ENCODE measurements around the gene NHERF1. TPM values are rescaled to one million over a fixed set of nuclear protein-coding genes. Genes with fewer than 3 reads are reported as not detected.

The NHERF1 gene
- polyA plus RNA-seq, 5 donors = 37.9 to 74.9 (median 44.8) TPM

DNA sequence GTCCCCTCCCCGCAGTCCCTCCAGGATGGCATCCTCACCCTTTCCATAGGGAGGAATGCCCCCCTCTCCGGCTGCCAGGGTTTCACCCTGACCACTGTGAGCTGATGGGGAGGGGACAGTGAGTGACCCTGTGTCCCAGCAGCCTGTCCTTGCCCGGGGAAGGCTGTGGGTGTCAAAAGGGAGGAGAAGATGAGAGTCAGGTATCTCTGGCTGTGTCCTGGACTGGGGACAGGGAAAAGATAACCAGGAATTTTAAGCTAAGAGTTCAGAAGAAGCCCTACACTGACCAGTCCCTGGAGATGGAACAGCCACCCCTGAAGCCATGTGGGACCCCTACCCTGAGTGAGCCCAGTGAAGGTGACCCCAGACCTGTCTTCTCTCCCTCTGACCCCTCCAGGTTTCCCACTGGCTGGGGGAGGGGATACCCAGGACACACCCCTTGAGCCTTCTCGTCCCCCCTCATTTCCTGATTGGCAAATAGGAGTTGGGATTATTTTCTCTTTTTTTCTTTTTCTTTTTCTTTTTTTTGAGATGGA lies 16.4 kb downstream of the NHERF1 start:
- DNase-seq = no peak

DNA sequence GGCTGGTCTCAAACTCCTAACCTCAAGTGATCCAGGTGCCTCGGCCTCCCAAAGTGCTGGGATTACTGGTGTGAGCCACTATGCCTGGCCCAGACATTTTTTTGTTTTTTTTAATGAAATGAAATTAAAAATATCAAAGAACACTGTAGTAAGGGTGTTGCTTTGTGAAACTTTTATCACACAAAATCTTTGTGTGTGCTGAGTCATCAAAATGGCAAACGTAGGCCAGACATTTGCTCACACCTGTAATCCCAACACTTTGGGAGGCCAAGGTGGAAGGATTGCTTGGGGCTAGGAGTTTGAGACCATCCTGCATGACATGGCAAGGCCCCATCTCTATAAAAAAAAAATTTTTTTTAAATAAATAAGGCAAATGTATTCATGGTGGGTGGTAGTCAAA lies 18.0 kb downstream of the NHERF1 start:
- DNase-seq = no peak

DNA sequence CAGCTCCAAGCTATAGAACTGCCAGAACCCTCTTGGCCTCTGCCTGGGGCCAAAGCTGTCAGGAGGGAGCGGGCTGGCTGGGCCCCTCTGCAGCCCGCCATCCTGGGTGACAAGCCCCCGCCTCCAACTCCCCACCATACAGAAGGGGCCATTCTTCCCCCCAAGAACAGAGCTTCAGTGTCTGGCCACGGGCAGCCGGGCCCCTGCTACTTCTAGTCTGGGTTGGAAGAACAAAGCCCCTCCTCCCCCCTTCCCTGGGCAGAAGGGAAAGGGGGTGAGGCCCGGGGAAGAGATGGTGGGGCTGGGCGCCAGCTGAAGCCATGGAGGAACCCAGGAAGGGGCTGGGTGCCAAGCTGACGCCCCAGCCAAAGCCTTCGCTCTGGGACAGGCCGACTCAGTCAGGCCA lies 18.7 kb downstream of the NHERF1 start:
- no peak for DNase-seq

DNA sequence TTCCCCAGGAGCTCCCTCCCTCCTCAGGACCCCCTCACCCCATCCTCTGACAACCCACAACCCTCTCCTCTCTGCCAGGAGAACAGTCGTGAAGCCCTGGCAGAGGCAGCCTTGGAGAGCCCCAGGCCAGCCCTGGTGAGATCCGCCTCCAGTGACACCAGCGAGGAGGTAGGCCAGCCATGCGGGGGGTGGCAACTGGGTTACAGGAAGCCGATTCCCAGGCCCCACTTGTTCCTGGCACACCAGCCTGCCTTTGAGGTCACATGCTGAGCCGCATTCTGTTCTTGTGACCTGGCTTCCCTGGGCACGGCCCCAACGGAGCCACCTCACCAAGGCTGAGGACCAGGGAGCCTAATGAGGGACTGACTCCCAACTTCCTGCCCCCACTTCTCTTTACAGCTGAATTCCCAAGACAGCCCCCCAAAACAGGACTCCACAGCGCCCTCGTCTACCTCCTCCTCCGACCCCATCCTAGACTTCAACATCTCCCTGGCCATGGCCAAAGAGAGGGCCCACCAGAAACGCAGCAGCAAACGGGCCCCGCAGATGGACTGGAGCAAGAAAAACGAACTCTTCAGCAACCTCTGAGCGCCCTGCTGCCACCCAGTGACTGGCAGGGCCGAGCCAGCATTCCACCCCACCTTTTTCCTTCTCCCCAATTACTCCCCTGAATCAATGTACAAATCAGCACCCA lies 19.8 kb downstream of the NHERF1 start:
- DNase-seq = no peak

DNA sequence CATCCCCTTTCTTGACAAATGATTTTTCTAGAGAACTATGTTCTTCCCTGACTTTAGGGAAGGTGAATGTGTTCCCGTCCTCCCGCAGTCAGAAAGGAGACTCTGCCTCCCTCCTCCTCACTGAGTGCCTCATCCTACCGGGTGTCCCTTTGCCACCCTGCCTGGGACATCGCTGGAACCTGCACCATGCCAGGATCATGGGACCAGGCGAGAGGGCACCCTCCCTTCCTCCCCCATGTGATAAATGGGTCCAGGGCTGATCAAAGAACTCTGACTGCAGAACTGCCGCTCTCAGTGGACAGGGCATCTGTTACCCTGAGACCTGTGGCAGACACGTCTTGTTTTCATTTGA lies 20.3 kb downstream of the NHERF1 start:
- DNase-seq = no peak

DNA sequence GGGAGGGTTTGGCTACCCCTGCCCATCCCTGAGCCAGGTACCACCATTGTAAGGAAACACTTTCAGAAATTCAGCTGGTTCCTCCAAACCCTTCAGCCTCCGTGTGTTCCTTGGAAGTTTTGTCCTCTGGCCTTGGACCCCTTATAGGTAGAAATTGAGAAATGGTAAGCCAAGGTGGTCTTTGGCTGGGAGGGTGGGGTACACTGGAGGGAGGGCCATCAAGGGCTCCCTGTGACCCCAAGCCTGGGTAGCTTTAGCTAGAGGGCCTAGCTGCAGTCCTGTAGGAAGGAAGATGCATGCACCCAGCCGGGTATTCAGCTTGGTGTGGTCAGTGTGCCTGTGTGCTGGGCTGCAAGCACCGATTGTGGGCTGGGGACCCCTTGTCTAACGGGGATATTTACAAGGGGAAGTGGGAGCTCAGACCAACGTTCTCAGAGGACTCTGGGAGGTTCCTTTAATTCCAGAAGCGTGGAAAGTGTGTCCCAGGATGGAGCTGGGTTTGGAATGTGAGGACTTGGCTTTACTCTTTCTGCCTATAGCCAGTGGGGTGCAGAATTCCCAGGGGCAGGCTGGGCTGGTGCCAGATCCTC lies 20.9 kb downstream of the NHERF1 start:
- no peak for DNase-seq

DNA sequence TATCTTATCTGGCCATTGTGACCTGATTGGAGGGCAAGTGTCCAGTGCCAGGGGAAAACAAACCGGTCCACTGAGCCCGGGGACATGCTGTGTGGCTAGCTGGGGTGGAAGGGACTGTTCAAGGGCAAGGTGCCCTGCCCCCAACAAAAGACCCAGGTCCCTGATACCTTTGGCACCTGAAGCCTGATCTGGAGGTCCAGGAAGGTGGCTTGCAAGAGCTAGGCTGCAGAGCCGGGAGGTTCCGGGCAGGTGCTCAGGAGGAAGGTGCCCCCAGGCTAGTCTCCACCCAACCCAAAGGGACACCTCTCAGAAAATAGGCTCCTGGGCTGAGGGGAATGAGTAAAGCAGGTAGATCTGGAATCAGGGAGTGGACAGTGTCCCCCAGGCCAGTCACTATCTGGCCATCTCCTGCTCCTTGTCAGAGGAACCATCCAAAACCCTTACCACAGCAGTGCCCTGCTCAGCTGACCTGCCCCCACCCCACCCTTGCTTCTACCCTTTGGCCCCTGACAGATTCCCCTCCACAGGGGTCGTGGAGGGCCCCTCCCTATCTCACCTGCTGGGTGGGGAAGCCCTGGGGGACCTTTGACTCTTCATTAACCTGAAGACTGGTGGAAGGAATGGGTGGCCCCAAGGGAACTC lies 21.5 kb downstream of the NHERF1 start:
- DNase-seq = no peak

DNA sequence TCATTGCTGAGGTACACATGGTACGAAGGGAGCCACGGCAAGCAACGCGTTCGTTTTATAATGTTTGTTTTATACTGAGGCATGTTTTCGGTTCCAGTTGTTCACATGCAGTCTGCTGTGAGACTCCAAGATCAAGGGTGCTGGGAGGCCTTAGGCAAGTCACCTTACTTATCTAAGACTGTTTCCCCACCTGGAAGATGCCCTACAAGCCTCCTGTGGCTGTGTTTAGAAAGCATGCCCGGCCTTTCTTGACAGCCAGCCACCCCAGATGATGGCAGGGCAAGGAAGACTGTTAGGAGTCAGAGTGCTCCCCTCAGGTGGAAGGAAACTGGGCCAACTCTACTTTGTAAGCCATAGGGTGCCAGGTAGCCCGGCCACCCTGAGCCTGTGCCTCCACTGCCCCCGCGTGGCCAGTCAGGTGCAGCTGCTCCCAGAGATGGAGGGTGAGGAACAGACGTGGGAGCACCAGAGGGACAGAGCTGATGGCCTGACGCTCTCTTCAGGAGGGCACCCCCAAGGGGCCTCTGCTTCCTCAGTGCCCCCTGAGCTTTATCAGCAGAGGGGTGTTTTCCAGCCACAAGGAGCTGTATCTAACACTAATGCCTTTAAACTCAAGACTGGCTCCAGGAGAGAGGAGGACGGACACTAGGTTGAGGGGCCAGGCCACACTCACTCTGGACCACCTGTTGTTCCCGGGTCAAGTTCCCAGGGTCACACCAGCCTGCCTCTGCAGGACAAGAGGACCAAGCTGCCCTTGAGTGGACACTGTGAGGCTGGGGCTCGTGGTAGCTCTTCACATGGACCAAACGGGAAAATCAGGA lies 22.3 kb downstream of the NHERF1 start:
- no peak for DNase-seq

DNA sequence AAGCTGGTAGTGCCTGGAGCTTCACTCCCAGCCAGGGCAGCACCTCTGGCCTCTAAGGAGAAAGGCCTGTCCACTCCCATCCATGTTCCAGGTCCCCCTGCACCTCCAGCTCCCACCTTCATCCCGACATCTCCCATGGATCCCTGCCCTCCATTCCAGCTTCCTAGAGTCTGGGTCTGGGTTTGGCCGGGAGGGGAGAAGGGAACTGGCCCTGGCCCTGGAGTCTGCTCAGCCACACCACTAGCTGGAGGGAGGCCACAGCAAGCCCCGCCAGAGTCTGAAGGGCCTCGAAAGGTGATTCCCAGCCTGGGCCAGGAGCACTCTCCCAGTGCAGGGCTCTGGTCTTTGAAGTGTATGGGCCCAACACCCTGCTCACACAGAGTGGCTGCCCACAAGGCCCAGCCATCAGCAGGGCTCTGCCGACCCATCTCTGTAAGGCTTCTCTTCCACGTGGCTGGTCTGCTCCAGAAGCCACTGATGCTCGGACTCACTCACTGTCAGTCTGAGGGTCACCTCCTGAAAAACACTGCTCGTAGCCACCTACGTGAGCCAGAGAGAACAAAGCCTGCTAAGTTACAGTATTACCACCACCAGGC lies 23.0 kb downstream of the NHERF1 start:
- no peak for DNase-seq

DNA sequence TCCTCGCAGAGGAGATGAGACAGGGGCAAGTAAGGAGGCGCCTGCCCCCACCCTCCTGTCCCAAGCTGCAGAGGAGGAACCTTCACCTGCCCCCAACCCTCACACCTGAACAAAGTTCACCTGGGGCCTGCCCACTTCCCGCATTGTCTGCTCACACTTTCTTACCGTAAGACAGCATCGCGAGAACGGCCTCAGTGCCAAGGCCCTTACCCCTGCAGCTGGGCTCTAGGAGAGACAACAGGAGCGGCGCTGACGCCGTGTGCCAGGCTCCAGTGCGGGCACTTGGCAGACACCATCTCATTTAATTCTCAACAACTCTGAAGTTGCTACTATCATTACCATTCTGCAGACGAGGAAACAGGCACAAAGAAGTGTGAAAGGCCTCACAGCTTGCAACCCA lies 23.6 kb downstream of the NHERF1 start:
- DNase-seq = no peak

DNA sequence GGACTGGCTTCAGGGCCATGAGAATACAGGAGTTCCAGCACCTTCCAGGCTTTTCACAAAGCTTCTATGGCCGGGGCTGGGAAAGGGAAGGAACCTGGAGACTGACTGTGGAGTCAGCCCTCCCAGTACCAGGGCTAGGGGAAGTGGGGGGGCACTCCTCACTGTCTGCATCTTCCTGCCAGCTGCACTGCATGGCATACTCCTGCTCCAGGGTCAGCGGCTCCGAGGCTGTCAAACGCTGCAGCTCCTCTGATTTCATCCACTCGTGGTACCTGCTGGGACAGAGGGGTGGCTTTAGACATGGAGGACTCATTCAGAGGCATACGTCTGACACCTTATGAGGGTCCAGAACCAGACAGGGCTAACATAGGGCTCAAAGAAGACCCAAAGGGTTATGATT lies 25.0 kb downstream of the NHERF1 start:
- DNase-seq = no peak

DNA sequence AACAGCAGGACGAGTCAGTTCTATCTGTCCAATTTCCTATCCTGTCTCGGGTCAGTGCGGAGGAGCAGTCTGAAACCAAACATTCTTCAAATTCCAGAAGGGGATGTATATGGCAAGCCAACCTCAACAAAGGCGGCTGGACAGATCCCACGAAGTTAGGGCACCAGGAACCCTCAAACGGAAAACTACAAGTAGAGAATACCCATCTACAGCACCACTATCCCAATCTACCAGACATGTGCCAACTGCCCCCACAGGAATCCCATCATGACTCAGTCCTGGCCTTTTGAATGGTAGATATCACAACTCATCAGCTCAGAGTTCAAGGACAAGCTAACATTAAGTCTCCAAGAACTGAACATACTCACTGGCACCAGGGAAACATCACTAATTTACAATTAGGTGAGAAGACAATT lies 25.5 kb downstream of the NHERF1 start:
- no peak for DNase-seq

DNA sequence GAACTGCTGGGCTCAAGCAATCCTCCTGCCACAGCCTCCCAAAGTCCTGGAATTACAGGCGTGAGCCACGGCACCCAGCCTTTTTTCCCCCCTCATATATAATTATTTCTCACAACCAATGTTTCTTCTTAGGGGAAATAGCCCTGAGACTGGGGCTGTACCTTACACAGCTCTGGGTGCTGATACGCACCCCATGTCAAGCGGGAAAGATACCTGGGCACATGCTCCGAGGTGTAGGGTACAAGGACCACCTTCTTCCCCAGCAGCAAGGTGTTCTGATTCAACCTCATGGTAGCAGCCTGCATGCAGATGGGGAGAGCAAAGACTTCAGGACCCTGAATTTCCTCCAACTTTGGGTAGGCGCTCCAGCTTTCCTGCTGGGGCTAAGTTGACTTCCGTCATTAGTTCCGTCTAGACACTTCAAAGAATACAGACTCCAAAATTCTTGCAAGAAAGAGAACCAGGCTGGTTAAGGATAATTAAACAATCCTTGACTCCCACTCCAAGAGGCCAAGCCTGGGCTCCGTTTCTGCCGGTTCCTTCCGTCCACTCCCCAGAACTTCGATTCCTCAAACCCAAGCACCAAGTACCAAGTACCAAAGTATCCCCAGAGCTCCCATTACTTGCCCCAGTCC lies 27.1 kb downstream of the NHERF1 start:
- no peak for DNase-seq

DNA sequence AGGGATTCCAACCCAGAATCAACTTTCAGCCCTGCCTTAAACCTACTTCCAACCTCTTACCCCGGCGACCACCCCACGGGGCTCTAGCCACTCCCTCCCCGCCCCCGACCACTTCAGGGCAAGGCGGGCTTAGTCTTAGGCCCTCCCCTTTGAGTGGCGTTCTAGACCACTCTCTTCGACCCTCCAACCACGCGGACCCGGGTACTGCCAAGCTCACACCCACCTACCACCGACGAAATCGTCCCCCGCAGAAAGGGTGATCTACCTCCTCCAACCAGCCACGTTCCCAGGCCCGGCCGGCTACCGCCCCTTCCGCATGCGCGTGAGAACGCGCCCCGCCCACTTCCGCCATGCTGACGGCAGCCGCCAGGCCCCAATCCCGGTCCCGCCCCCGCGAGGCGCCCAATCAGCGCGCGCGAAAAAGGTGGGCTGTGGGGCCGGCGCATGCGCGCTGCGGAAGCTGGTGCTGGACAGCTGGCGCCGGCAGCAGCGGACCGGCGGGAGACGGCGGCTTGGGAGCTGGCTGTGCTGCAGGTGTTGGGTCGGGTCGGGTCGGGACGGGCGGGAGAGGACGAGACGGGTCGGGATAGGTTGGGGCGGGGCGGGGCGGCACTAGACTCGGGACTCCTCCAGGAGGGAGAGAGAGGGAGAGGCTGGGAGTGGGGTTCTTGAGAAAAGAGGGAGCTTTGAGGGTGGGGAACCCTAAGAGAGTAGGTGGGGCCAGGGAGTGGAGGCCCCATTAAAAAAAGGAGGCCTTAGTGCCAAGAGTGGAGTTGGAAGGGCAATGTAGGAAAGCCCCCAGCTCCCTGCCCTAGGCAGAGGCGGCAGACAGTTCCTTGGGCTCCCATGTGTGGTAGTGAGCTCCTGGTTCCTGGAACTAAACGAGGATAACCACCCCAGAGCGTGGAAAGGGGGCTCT lies 27.9 kb downstream of the NHERF1 start, which contains the start of gene NAT9:
NAT9 (minus strand) TSS at position 302 of the 919 bp plus-strand sequence. CDS start 647 bp downstream, outside the sequence.
- peak; percentile 97 for DNase-seq

DNA sequence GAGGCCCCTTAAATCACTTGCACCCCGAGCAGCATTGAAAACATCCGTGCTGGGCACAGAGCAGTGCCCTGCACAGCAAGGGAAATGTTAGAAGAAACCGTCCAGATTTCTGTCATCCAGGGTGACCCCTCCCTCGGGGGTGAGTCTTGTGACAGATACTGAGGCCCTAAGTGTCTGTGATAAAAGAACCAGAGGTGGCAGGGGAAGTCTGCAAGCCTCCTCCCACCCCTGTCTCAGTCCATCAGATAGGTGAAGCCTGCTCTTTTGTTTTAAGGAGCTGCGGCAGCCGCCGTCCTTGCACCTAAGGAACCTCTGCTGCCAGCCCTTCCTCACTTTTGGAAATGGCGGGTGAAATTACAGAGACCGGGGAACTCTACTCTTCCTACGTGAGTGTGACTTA lies 28.6 kb downstream of the NHERF1 start:
- DNase-seq = no peak

DNA sequence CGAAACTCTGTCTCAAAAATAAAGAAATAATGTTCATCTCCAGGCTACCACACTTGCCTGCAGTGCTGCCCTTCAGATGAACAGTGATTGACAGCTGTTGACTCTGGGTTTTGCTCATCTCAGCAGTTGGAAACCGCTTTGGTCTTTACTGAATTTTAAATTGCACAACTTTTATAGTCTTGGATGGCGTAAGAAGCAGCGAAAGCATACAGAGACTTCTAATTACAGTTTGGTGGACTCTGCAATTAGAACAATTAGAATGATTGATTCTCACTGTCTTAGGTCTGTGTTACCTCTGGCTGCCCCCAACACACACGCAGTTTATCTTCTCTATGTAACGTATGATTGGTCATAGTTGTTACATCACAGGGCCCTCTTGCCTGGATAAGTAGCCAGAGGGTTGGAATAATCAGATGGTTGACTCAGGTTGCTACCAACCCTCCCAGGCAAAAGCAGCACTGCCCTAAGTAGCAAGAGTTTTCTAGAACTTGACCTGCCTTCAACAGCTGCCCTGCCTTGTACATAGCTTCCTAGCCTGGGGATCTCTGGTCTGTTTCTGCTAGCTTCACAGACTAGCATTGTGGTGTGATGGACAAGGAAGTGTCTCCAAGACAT lies 29.6 kb downstream of the NHERF1 start:
- DNase-seq = no peak

DNA sequence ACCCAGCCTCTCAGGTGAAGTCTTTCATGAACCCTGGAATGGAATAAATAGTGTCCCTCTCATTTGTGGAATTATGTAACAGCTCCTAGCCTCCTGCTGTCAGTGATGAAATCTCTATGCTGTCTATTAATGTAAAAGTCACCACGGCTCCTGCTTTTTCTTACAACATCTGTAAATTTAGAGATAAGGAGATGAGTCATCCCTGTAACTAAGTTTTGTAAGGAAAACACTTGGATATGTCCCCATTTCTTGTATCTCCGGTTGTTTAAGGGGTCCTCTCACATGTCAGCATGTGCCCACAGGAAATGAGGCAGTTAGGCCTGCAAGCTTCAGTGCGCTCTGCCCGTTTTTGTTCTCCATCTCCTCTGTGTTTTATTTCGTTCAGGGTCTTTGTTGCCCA lies 30.5 kb downstream of the NHERF1 start:
- no peak for DNase-seq

DNA sequence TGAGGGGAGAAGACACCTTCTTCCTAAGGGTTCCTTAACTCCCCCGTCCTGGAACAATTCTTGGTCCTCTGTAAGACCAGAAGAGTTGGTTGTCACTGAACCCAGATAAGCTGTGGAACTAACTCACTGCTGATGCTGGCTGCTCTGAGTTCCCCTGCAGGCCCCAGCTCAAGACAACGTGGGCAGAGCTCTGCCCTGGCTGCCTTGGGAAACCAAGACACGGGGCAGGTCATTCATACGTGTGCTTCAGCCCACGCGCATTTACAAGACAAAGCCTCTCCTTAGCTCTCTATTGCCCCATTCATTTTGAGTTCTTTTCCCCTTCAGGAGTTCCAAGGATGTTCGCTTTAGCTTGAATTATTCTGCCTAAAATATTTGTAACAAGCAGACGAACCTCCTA lies 31.1 kb downstream of the NHERF1 start:
- no peak for DNase-seq

DNA sequence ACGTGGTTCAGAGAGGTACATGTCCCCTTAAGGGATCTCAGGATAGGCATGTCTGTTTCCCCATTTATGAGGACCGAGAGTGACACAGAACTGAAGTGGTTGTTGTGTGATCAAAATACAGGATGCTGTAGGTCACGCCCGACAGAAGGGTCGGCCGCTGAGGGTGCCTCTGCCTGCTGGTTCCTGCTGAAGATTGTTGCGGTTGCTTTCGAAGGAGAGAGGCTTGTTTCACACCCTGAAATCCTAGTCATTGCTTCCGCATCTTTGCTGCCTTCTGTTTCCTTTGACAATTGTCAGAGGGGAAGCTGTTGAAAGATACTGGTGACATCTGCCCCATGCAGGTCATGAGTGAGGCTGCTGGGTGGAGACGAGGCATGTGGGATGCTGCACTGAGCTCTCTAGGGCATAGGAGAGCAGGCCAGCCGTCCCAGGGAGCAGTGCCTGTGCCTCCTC lies 31.5 kb downstream of the NHERF1 start:
- DNase-seq = no peak

All from right lung (tissue), 5 donors.